CD1c-positive myeloid dendritic cell (primary cell): ENCODE data around the gene MCRIP1.

Source experiments
- DNase-seq: peaks from one replicate; pipeline ENCODE4 v3.0.0-alpha.2; 2016; ENCODE audit errors: extremely low spot score

The MCRIP1 gene

DNA sequence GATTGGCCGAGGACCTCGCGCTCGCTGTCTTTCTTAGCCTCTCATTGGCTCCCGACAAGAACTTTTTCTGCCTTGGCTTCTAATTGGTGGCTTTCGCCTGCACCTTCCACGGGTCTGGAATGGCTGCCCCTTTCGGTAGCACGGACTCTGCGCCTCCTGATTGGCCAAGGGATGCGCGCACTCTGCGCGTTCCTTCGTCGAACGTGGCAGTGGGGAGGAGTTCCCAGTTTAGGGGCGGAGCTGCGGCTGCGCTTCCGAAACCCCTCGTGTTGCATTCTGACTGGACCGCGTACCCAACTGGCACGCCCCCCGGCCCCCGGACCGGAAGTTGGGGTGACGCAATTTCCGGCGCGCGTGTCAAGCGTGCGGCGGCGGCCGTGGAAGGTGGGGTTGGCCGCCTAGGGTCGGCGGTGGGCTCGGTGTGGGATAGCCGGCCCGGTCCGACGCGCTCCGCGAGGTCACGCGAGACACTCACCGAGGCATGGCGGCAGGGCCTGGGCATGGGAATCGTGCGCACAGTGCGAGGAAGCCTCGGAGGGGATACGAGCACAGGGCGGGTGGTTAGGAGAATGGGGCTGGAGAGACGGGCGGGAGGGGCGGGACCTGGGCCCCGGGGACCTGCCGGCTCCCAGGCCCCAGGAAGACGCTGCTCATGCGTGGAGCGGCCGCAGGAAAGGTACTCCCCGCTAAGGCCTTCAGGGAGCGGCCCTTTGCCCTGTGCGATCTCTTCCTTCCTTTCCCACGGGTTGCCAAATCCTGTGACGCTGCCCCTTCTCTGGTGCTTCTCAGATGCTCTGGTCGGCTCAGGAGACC is 27.9 kb upstream of the MCRIP1 start:
- peak; percentile 100 for DNase-seq

DNA sequence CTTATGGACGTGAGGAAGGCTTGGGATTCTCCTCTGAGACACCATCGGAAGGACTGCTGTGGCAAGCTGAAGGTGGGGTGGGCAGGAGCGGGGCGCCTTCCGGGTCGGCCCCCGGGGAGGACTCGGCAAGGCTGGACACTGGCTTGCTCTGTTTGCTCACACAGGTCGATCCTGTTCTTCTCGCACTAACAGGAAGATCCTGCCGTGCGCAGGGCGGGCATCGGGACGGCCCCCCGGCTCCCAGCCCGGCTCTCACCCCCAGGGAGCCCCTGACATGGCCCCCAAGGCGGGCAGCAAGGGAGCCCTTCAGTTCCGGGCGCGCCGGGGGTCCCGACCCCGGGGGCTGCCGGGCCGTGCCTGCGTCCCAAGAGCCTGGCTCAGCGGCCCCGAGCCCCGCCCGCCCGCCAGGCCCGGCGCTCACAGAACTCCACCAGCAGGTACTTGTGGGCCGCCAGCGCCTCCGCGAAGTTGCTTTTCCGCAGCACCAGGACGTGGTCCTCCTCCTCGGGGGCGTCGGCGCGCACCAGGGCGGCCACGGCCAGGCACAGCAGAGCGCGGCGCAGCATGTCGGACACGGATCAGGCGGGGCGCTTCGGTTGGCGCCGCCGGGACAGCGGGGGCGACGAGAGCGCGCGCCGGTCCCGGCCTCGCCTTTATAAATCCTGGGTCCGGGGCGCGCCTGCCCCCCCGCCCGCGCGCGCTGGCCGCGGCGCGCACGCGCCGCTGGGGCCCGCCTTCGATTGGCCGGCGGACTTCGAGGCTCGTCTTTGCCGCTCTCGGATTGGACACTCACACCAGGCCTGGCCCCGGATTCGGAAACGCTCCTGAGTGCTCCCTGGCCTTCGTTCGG is 27.0 kb upstream of the MCRIP1 start, which contains the start of gene P4HB:
Gene P4HB, minus strand, starts transcription at position 630 of the 850 bp plus-strand sequence. Its CDS starts 64 bp downstream, at position 566.
- DNase-seq: no peak

DNA sequence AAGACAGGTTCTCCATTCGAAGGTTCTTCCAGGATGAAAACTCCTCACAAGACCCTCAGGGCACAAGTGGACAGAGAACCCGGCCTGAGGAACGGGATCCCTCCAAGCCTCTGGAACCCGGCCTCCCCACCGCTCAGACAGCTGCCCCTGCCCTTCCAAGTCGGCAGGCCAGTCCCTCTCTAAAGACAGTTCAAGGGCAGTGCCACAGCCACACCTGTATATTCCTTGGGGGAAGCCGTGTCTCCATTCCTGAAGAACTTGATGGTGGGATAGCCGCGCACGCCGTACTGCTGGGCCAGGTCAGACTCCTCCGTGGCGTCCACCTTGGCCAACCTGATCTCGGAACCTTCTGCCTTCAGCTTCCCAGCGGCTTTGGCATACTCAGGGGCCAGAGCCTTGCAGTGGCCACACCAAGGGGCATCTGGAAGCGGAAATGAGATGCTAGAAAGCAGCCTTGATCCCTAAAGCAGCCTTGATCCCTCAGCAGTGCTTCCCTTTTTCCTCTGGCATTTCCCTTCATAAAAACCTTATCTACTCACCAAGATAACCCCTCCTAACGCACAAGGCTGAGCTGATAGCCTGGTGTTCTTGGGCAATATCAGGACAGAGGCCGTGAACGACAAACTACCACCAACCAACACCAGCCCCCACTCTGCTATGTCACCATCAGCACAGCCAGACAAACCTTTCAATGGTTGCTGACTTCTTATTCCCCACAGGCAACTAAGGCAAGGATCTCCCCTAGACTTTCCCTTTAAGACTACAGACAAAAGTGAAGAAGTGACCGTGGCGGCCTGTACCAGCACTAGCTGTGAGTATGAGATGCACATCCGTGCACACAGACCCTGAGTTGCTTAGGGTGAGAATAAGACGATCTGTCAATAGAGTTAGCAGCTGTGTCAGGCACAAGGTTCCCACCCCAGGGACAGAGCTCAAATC is 26.1 kb upstream of the MCRIP1 start:
- DNase-seq: peak; percentile 28

DNA sequence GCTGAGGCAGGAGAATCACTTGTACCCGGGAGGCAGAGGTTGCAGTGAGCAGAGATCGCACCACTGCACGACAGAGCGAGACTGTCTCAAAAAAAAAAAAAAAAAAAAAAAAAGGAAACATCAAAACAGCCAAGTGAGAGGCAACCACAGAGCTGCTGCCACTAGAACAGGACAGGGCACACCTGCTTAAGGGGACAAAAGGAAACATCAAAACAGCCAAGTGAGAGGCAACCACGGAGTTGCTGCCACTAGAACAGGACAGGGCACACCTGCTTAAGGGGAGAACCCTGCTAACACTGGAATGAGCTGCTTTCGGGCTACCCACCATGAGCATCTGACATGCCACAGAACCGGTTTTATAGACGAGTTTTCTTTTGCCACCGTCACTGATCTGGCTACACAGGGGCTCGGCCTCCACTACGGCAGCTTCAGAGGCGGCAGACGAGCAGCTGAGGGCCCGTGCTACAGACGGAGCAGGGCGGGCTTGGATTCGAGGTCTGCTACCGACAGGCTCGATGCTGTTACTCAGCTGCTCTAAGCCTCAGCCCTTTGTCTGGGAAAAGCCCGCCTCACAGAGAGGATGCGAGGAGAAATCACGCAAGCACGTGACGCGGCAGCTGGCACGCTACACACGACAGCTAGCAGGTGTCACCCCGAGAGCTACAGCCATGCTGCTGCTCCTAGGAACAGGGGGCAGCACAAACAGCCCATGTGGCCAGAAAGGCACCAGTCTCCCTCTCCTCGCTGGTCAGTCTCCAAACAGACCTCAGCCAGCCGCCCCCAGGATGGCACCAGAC is 25.3 kb upstream of the MCRIP1 start:
- DNase-seq: no peak

DNA sequence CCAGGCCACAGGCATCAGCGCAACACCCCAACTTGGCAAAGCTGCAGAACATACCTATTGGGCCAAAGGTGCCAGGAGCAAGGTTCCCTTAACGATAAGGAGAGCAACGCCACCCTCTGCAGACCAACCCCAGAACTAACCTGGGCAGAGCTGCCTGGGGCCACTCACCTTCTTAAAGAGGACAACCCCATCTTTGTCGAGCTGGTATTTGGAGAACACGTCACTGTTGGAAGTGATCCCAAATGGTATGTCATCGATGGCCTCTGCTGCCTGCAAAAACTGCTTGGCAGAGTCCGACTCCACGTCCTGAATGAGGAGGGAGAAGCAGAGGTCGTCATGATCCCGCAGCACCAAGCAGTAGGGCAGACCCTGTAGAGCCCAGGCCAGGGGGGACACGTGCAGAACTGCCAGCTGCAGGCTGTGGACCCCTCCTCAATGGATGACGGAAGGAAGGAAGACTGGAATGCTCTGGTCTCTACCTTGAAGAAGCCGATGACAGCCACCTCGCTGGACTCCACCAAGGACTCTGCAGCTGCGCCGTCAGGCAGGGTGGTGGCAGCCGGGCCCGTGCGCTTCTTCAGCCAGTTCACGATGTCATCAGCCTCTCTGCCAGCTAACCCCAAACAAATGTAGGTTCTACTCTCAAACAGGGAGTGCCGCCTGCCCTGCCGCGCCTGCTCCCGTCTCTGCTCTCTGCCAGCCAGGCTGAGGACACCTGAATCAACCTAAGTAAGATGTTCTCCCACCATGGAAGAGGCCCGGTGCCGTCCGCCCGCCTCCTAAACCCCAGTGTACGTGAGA is 22.1 kb upstream of the MCRIP1 start:
- DNase-seq: no peak

DNA sequence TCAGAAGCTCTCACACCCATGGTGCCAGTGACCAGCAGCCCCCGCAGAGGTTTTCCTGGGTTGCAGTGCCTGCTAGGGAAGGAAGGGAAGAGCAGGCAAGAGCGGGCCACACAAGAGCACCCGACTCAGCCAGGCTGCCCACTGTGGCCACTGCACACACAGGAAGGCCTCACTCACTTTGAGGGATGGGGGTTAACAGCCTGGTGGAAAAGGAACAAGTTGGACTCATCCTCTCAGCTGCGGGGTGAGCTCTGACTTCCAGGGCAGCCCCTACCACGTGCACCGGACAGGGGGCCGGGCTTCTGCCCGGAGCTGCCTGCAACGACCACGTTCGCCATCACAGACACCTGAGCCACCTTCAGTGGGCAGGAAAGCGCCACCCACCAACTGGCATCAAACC is 19.1 kb upstream of the MCRIP1 start:
- DNase-seq: no peak

DNA sequence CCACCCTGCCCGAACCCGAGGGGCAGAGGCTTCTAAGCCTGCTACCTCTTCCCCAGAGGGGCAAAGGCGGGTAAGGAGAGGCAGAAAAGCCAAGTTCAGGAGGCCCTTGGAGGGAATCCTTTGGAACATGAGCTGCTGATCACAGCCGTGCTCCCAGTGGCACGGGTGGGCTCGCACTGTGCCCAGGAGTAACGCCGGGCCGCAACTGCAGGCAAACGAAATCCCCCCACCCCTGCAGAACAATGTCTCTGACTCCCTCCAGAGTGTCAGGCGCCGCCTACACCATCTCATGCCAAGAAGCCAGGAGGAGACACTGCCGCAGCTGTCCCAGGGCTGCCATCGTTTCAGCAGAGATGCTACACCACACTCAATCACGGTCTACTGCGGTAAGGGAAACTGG is 18.3 kb upstream of the MCRIP1 start:
- DNase-seq: no peak

DNA sequence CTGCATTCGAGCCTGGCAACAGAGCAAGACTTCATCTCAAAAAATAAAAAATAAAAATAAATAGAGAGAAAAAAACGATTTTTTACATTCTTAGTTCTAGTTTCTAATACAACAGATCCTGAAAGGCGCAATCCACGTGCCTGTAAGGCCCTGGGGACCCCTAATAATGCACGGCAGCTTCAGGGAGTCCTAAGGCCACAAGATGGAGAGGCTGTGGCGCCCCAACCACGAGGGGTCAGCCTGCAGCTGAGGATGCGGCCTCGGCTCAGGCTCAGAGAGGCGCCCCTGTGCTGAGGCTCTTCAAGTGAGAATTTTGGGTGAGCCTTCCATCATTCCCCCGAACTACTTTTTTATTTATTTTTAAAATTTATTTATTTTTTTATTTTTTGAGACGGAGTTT is 16.4 kb upstream of the MCRIP1 start:
- no peak for DNase-seq

DNA sequence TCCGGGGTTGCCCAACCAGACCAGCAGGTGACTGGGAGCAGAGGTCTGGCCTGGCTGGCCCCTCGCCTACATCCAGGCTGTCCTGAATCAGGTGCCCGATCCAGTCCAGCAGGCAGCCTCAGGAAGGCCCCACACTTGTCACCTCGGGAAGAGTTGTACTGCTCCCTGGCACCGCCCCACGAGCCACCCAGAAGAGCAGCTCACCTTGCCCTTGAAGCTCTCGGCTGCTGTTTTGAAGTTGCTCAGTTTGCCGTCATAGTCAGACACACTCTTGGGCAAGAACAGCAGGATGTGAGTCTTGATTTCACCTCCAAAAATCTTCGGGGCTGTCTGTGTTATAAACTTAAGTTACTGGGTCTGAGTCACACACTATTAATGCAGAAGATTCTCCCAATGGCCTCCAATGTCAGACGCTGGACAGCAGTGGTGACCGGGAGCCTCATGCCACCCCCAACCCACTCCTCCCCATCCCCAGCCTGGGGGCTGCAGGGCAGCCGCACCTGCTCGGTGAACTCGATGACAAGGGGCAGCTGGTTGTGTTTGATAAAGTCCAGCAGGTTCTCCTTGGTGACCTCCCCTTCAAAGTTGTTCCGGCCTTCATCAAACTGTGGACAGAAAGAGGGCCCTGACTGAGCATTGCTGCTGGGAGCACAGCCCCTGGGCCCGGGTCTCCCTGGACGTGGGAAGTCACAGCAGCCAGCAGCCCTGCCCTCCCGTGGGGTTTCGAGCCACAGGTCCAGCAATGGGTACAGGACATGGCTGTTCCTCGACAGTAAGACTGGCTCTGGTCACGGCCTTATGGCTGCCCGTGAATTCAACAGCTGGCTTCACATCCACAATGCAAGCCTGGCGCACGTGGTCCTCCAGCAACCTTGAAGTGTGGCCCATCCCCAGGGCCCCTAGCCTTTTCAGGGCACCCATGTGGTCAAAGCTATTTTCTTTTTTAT is 13.9 kb upstream of the MCRIP1 start:
- no peak for DNase-seq

DNA sequence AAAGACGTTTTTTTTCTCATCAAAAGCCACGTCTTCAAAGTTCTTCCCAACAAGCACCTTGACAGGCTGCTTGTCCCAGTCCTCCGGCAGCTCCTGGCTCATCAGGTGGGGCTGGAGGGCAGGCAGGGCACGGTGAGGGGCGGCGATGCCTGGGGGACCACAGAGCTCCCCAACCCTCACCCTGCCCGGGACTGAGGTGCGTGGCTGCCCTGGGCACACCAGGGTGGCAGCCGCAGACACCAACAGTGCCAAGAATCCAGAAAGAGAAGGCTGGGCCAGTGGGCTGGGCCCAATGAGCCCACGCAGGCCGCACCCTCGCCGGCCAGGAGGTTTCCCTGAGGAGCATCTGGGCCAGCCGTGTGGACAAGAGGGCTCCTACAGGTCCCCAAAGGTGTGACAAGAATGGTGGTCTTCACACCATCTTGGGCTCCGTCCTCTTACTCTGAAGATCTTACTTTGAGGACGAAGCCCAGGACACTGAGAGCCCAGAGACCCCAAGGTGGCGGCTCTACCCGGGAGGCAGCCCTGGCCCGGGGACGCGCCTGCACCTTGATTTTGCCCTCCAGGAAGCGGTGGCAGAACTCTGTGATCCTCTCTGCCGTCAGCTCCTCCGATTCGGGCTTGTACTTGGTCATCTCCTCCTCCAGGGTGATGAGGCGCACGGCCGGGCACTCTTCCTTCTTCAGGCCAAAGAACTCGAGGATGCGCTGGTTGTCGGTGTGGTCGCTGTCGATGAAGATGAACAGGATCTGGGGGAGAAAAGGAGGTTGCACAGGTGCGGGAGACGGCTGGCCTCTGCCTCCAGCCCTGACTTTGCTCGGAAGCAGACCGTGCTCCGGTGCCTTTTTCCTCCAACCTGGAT is 13.0 kb upstream of the MCRIP1 start:
- no peak for DNase-seq

DNA sequence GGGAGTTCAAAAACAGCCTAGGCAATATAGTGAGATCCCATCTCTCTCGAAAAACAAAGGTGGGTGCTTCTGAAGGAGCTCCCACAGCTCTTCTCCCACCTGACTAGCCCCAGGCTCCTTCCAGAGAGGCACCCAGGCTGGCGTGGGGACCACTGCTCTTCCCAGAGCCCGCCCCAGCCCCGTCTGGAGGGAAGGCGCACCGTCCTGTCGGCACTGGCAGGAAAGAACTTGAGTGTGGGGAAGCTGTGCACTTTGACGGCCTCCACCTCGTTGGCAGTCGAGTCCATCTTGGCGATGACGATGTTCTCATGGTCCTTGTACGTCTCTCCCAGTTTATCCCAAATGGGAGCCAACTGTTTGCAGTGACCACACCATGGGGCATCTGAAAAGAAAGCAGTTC is 12.3 kb upstream of the MCRIP1 start:
- no peak for DNase-seq

DNA sequence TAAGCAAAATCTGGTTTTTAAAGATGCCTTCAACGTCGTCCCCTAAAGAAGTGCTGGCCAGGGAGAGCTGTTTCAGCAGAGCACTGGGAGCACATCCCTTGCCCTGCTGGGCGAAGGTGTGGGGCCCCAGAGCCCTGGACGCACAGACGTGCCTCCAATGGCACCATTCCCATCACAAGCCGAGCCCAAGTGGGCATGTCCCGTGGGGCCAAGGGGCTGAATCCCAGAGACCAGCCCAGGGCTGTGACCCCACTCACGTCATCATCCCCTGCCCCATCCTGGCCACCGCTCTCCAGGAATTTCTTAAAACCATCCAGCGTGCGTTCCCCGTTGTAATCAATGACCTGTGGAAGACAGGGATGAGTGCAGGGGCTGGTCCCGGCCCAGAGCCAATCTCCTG is 11.8 kb upstream of the MCRIP1 start:
- no peak for DNase-seq

DNA sequence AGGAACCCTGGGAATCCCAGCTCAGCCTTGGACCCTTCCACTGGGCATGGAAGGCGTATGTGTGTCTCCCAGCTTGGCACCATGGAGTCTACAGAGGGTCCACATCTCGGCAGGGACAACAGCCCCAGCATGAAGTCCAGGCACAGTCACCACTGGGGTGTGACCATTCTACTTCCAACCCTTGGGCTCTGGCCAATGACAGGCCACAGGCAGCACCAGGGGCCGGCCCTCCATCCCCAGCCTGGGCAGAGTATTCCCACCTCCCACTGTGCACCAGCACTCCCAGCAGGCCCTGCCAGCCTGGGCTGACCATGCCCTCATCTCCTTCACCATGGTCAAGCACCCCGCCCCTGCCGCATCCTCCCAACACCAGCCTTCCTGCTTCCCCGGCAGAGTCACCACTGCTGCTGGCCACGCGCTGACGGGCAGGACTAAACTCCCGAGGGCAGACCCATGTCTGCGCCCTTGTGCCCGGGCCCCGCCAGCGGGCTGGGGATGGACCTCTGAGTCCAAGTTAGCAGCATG is 11.3 kb upstream of the MCRIP1 start:
- no peak for DNase-seq

DNA sequence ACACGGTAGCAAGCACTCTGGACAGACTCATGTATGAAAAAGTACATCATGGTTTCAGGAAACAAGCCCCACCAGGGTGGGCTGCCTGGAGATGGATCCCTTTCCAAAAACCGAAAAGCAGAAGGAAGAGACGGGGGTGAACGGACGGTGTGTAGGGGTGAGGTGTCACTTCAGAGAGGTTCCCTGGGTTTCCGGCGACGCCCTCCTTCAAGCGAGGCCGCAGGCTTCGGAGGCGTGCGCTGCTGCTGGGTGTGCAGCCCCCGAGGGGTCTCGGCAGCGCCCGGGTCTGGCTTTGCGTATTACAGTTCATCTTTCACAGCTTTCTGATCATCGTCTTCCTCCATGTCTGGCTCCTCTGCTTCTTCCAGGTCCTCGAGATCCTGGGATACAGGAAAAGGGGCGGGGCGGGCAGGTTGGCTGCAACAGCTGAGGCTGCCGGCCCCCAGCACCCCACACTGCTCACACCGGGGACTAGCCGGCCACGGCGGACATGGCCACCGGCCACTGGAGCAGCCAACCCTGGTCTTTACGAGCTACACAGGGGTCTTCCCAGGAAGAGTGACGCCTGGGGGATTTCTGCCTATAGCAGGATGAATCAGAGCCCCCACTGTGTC is 10.7 kb upstream of the MCRIP1 start:
- no peak for DNase-seq

DNA sequence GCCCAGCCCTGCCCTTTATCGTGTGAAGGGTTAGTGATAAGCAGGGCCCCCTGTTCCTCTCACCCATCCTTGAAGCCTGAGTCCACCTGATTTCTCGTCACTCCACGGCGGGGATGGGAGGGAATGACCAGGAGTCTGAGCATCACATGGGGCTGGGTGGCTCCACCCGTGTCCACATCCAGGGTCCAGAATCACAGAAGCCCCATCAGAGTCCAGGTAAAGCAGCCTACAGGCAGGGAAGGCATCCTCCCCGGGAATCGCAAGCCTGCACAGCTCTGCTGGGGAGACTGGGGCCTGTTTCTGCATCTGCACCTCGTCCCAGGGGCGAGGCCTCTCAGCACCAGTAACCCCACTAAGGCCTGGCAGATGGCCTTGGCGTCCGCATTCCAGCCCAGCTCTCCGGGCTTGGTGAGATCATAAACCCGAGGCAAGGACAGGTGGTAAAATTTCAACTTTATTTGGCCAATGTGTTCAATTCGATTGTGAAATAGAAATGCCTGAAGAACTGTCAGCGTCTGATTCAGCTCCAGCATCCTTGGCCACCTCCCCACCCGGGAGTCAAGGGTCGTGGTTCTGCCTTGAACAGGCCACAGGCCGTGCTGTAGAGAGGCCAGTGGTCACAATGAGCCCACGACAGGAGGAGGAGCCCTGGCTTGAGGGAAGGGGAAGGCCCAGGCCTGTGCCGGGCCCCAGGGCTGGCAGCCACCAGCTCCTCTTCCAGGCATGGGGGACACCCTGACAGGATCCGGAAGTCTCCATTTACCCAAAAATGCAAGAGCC is 9.8 kb upstream of the MCRIP1 start:
- no peak for DNase-seq

DNA sequence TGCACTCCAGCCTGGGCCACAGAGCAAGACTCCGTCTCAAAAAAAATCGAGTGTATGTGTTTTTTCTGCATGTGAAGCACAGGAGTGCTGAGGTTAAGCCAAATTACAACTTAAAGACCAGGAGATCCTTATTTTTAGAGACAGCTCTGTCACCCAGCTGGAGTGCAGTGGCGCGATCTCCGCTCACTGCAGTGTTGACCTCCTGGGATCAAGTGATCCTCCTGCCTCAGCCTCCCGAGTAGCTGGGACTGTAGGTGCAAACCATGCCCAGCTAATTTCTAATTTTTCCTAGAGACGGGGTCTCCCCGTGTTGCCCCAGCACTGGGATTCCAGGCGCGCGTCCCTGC is 9.3 kb upstream of the MCRIP1 start:
- DNase-seq: no peak

DNA sequence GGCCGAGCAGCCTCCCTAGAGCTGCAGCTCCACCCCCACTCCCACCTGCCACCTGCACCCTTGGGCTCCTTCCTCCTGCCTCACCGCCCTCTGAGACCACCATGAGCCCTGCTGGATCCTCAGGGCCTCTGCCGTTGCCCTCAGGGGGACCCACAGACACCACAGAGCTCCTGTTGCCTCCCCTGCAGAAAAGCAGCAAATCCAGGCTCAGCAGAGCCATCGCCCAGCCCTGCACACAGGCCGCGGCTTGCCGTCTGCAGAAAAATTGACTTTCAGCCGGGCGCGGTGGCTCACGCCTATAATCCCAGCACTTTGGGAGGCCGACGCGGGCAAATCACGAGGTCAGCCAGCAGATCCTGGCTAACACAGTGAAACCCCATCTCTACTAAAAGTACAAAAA is 8.8 kb upstream of the MCRIP1 start:
- DNase-seq: no peak
